GM19099 (cell line): ENCODE data around the gene TSHZ2.

Experiments
- POLR2A ChIP-seq: IDR thresholded peaks from 3 replicates; pipeline ENCODE4 v1.6.1; 2011; ENCODE audit warnings: low read depth; ENCODE audit not compliant: insufficient read length; ENCODE audit errors: extremely low read depth

TSHZ2 gene

GRCh38 chr20:53076668-53077067 is 104.5 kb downstream of the TSHZ2 start:
- TF ChIP-seq POLR2A, result no peak

- no peak for TF ChIP-seq POLR2A
These were observed 105.4 kb downstream of the TSHZ2 start for GRCh38 chr20:53077373-53078205.

DNA sequence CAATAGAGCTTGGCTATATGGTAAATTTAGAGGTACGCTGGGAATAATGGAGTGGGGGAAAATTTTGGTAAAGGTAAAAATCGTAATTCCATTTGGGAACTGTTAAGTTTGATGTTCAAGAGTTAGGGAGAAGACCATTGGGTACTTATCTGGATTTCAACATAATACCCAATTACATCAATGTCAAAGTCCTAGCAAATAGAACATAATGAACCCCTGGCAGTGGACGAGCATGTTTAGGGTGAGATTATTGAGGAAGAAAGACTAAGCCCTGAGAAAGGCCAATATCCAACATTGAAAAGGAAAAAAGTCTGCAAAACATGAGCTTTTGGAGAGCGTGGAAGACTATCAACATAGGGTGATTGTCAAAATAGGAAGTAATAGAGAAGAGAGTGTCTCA is 106.6 kb downstream of the TSHZ2 start:
- no peak for TF ChIP-seq POLR2A

GRCh38 chr20:53079261-53079691 is 107.1 kb downstream of the TSHZ2 start:
- no peak for TF ChIP-seq POLR2A

DNA sequence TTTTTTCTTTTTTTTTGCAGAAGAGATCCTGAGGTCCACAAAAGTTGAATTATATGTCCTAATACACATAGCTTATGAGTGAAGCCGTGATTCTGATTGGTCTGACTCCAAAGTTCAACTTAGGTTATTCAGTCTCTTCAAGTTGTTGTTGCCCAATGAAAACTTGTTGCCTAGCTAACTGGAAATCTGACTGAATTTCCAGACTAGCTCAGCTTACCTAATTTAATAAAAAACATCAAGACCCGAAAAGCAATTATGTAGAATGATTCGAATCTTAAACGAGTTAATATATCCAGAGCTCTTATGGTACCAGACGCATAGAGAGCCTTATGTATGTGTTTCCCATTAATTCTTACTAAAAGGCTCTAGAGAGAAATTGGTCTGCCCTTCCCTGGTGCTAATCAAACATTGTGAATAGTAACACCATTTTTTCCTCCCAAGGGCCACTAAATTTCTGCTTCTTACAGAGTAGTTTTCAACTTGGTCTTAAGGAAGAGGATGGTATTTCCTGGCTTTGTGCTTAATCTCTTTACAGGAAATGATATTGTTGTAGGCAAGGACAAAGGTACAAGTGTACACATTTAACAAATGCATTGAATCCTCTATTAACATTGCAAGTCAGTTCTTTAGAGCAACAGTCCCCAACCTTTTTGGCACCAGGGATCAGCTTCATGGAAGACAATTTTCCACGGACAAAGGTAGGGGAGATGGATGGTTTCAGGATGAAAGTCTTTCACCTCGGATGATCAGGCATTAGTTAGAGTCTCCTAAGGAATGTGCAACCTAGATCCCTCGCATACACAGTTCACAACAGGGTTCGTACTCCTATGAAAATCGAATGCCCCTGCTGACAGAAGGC is 107.9 kb downstream of the TSHZ2 start:
- no peak for TF ChIP-seq POLR2A

GRCh38 chr20:53080687-53080962 is 108.5 kb downstream of the TSHZ2 start:
- no peak for TF ChIP-seq POLR2A

DNA sequence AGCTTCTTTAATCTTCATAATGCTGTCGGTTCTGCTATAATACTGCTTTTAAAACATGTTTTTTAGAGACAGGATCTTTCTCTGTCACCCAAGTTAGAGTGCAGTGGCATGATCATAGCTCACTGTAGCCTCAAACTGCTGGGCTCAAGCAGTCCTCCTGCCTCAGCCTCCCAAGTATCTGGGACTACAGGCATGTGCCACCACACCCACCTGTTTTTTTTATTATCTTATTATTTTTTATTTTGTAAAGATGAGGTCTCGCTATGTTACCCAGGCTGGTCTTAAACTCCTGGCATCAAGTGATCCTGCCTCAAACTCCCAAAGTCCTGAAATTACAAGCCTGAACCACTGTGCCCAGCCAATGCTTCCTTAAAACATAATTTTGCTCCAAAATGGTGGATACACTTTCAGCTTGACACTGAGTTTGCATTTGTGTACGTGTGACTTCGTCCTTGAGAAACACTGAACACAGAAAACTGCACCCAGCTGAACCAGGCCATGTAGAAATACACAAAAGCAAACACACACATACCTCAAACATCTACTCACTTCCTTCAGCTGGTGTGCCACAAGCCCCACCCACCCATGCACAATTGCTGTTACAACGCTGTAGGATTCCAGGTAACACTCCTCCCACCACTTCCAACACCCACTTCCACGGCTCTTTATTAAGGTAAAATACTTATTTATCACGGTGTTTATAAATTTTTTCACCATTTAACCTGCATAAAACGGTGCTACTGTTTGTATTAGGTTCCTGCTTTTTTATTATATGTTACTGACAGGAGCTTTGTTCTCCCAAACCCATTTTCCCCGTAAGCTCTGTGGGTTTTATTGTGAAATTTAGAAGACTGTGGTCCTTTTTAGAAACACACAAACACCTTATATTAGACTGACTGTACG is 109.1 kb downstream of the TSHZ2 start:
- TF ChIP-seq POLR2A, result no peak

- no peak for TF ChIP-seq POLR2A
These were observed 110.0 kb downstream of the TSHZ2 start for GRCh38 chr20:53081916-53082863.

GRCh38 chr20:53083411-53083810 is 111.3 kb downstream of the TSHZ2 start:
- TF ChIP-seq POLR2A, result no peak

DNA sequence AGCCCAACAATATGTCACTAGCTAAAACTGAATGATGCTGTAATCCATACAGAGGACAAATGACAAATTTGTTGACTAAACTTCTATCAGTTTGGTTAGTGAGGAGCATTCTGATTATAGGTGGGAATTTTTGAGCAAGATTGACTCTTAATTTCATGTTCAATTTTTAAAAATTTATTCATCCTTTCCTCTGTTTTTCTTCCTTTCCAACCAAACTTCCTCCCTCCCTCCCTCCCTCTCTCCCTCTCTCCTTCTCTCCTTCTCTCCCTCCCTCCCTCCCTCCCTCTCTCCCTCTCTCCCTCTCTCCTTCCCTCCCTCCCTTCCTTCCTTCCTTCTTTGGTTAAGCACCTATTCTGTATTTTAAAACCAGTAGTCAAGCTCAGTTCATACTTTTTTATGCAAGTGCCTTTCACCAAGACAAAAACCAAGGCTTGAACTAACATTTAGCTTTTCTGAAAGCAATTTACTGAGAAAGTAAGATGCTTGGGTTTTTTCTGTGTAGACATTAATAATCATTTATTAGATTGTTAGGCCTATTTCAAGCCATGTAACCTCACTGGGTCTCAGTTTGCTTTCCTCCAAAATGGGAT is 112.3 kb downstream of the TSHZ2 start:
- no peak for TF ChIP-seq POLR2A

DNA sequence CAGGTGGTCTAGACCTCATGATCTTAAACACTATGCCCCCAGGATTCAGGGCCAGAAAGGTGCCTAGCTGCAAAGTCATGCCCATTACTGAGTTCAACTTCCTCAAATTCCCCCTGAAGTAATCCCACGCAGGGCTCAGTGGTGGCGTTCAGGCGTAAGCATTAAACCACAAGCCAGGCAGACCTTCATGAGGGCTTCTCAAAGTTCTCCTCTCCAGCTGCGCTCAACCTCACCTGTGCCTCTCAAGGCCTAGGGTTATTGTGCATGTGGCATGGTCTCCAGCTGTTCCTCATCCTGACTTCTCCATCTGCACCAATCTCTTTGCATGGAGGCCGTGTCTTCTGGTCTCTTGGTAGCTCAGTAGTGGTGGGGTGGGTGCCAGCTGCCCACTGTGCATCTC is 113.6 kb downstream of the TSHZ2 start:
- TF ChIP-seq POLR2A, result no peak

DNA sequence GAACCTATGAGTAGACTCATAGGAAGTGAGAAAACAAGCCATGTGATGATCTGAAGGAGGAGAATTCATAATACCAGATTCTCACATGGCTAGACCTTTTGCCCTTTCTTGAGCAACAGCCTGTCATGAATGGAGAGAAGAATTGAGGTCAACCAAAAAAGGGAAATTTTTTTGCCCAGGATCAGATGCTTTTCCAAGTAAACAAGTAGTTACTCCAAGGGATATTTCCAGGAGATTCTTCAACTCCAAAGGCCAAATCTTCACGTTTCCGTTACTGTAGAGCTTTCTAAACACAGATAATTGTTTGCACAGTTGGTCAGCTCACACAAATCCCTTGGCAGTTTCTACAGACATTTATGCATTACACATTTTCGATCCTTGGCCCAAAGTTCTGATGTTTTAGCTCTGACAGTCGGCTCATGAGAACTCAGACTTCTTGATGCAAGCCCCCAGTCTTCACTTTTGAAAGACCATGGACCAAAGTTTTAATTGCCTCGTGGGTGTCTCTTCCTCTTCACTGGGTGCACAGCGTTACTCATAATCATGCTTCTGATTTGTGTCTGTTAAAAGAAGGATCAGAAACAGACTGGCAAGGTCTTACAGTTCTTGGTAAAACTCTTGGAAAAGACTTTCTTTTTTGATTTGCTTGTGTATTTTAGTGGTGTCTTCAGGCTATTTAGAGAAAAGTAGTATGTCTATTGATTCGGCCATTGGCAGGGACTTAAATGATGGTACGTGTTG is 115.0 kb downstream of the TSHZ2 start:
- TF ChIP-seq POLR2A, result no peak

- TF ChIP-seq POLR2A, result no peak
These were observed 116.6 kb downstream of the TSHZ2 start for GRCh38 chr20:53088786-53089185.
